Posterior cingulate gyrus (tissue), 11 donors: ENCODE measurements around the gene BASP1.
"Not testable (repeated sequence)": the region's sequence is repeated elsewhere in the genome, so short reads cannot be mapped to it uniquely, and the experiment has no call there.

Experiments
- DNase-seq, 10 donors: peaks; one replicate each; pipeline versions ENCODE4 v3.0.0 to v3.0.0-alpha.2; 2020 to 2021; ENCODE audit warnings: mixed read lengths in 3 of 10
- intact Hi-C: fragments of 100-400 bp; cut with DNase I; formaldehyde crosslinking; loops from one replicate; pipeline ENCODE4 v1.15.1; 2023

Gene BASP1

DNA sequence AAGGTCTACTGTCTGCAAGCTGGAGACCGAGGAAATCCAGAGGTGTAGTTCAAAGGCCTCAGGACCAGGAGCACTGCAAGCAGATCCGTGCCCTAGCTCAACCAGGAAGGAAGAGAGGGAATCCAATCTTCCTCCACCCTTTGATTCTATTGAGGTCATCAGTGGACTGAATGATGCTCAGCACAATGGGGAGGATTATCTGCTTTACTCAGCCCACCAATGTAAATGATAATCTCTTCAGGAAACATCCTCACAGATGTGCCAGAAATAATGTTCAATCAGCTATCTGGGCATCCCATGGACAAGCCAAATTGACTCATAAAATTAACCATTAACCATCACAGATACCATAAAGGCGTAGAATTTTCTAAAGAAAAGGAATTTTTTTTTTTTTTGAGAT lies 92.0 kb downstream of the BASP1 start:
- no peak for DNase-seq
- intact Hi-C loops, result no loop called here

GRCh38 chr5:17310502-17310901 lies 93.1 kb downstream of the BASP1 start:
- DNase-seq, intact Hi-C loops: not testable (repeated sequence)

DNA sequence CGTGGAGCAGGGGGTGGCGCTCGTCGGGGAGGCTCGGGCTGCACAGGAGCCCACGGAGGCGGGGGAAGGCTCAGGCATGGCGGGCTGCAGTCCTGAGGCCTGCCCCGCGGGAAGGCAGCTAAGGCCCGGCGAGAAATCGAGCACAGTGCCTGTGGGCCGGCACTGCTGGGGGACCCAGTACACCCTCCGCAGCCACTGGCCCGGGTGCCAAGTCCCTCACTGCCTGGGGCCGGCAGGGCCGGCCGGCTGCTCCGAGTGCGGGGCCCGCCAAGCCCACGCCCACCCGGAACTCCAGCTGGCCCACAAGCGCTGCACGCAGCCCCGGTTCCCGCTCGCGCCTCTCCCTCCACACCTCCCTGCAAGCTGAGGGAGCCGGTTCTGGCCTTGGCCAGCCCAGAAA lies 94.4 kb downstream of the BASP1 start:
- intact Hi-C loops, result not testable (repeated sequence)
- DNase-seq, result peak in 1 of 10 donors; percentile 54

GRCh38 chr5:17312358-17312757 lies 94.9 kb downstream of the BASP1 start:
- intact Hi-C loops, result no loop called here
- no peak for DNase-seq

- intact Hi-C loops, result no loop called here
- DNase-seq, result no peak
Observed at GRCh38 chr5:17314907-17315471, 97.6 kb downstream of the BASP1 start.

DNA sequence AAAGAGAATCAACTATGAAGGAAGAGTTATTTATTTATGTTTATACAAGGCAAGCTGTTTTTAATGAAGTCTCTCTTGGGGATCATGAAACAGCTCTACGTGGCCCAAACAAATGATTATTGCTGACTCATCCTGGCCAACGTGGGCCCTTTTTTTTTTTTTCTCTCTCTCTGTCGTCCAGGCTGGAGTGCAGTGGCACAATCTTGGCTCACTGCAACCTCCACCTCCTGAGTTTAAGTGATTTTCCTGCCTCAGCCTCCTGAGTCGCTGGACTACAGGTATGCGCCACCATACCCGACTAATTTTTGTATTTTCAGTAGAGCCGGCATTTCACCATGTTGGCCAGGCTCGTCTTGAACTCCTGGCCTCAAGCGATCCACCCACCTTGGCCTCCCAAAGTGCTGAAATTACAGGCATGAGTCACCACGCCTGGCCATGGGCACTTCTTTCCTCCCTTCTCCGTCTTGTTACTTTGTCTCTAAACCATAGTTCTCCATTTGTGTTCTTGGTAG lies 98.3 kb downstream of the BASP1 start:
- intact Hi-C loops, result no loop called here
- DNase-seq, result no peak

DNA sequence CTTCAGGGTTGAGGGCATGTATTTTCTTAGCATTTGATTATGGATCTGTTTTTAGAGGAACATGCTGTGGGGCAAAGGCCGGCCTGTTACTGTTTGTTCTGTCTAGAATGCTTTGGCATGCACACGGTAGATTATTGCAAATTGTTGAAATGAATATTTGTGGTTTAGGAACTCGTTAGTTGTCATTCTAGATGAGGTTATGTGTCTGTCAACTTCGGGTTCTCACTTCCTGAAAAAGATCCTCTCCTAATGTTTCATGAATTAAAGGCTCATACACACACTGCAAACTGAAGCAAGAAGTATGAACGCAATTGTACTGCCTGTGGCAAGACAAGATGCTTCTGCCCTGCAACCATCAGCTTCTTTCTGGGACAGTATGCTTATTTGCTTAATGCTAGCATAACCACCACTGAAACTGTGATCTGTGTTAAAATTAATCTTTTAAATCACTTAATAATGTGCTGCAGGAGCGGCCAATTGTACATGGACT lies 99.6 kb downstream of the BASP1 start:
- DNase-seq, result no peak
- intact Hi-C loops, result no loop called here

DNA sequence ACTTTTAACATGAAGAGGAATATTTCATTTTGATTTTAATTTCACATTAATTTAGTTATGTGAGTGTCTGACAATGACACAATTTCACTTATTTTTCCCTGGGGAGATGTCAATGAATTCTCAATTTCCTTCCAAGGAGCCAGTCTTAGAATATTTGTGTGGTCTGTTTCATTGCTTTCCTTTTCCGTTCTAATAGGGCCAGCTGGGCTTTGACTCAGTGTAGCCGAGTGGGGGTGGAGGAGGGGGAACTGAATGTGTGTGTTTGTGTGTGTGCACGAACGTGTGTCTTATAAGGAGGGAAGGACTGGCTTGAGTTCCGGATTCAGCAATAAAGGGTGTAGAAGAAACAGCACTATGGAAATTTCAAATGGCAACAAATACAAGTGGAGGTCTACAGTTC lies 100.0 kb downstream of the BASP1 start:
- DNase-seq, result no peak
- intact Hi-C loops, result no loop called here

DNA sequence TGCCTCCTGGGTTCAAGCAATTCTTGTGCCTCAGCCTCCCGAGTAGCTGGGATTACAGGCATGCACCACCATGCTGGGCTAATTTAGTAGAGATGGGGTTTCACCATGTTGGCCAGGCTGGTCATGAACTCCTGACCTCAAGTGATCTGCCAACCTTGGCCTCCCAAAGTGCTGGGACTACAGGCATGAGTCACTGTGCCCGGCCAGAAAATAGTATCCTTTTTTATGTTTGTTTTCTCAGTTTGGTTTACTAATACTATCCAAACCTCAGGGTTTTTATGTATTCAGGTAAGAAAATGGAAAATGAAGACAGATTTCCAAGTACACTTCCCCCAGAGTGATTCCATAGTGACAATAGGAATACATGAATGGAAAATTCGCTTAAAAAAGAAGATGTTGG lies 101.7 kb downstream of the BASP1 start:
- intact Hi-C loops, DNase-seq: not testable (repeated sequence)

- no peak for DNase-seq
- intact Hi-C loops, result no loop called here
Observed at GRCh38 chr5:17325770-17326599, 108.6 kb downstream of the BASP1 start.
